Hematopoietic multipotent progenitor cell treated with erythropoietin and hydrocortisone succinate and interleukin-3 and kit ligand, for 15 days (in vitro differentiated cells): ENCODE results near the gene CRKL.
"Not testable (repeated sequence)": the region's sequence is repeated elsewhere in the genome, so short reads cannot be mapped to it uniquely, and the experiment has no call there.

Experiments used
- DNase-seq: peaks from one replicate; pipeline ENCODE4 v3.0.0-alpha.2; 2015; ENCODE audit warnings: low spot score

CRKL gene

GRCh38 chr22:20901093-20902033 is 15.8 kb upstream of the CRKL start:
- not testable (repeated sequence) for DNase-seq

- DNase-seq = no peak
These were observed 14.1 kb upstream of the CRKL start for GRCh38 chr22:20903093-20903492.

GRCh38 chr22:20904008-20904979 is 12.9 kb upstream of the CRKL start:
- DNase-seq = no peak

DNA sequence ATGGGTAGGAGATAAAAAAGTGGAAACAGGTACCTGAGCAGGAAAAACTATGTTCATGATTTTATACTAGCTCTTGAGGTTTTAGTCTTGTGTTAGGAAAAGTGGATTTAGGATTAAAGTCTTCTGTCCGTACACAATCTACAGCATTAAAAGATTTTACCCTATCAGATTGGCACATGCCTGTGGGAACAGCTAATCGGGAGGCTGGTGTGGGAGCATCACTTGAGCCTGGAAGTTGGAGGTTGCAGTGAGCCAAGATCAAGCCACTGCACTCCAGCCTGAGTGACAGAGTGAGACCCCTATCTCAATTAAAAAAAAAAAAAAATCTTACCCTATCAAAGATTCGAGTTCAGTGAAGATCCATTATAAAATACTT is 12.2 kb upstream of the CRKL start:
- no peak for DNase-seq

DNA sequence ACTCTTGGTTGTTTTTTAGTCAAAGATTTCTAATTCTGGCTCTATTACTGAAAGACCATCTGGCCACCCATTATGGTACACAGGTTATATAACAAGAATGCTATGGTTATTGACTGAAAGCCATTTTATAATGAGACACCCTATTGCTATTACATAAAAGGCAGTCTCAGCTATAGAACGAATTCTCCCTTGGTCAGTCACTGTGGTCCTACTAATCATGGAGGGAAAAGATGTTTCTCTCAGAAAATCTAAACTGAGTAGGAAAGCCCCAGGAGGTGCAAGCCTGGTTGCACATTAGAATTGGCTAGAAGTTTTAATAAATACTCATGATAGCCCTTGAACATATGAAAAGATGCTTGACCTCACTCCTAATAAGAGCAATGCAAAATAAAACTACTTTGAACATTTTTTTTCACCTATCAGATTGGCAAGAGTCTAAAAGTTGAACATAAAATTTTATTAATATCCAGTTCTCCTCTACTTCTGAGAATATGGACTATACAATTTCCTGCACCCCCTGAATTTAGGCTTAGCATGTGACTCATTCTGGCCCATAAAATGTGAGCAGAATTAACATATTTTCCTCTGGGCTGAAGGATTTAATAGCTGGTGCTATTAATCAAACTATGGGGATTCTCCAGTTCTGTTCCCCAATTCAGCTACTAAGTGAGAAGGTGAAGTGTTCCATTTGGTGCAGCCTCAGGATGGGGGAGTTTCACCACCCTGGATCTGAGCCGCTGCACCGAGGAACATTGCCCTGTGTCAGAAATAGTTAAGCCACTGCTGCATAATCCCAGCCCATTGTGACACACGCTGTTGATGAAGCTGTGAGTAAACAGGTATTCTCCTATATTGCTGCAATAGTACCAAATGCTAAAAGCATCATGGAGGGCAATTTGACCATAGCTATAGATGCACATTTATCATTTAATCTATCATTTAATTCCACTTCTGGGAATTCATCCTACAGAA is 11.5 kb upstream of the CRKL start:
- DNase-seq = no peak

DNA sequence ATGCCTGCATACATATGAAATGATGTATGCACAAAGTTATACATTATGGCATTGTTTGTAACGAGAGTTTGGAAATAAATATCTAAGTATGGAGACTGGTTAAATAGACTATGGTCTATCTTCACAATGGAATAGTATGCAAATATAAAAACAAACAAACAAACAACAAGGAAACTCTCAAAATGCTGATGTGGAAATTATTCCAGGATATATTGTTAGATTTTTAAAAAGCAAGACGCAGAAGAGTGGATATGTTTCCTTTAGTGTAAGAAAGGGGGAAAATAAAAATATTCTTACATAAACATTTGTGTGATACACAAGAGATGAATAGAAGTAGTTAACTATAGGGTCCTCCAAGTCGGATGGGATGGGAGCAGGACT is 10.8 kb upstream of the CRKL start:
- DNase-seq = no peak

DNA sequence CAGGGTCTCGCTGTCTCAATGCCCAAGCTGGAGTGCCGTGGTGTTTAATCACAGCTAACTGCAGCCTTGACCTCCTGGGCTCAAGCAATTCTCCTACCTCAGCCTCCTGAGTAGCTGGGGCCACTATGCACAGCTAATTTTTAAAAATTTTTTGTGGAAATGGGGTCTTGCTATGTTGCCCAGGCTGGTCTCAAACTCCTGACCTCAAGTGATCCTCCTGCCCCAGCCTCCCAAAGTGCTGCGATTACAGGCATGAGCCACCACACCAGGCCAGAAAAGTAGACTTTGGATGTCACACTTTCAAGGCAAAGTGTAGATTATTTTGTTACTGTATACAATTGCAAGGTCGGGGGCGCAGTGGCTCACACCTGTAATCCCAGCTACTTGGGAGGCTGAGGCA is 8.5 kb upstream of the CRKL start:
- not testable (repeated sequence) for DNase-seq

DNA sequence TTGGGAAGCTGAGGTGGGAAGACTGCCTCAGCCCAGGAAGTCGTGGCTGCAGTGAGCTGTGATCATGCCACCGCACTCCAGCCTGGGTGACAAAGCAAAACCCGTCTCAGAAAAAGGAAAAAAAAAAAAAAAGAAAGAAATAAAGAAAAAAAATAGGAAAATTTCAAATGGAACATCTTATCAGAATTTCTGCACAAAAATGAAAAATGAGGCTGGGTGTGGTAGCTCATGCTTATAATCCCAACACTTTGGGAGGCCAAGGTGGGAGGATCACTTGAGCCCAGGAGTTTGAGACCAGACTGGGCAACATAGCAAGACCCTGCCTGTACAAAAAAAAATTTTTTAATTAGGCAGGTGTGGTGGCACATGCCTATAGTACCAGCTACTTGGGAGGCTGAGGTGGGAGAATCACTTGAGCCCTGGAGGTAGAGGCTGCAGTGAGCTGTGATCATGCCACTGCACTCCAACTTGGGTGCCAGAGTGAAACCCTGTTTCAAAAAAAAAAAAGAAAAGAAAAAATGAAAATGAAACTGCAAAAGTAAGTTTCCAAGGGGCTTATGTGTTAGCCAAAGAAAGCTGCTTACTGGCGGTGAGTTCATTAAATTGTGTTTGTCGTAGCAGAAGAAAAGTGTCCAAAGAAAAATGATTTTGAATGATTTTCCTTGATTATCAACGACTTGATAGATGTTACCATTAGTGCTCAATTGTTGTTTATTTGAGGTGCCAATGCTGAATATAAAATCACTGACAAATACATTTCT is 7.5 kb upstream of the CRKL start:
- DNase-seq = no peak

- no peak for DNase-seq
These were observed 4.7 kb upstream of the CRKL start for GRCh38 chr22:20912494-20912893.

- no peak for DNase-seq
These were observed 1.5 kb downstream of the CRKL start for GRCh38 chr22:20918663-20919218.

DNA sequence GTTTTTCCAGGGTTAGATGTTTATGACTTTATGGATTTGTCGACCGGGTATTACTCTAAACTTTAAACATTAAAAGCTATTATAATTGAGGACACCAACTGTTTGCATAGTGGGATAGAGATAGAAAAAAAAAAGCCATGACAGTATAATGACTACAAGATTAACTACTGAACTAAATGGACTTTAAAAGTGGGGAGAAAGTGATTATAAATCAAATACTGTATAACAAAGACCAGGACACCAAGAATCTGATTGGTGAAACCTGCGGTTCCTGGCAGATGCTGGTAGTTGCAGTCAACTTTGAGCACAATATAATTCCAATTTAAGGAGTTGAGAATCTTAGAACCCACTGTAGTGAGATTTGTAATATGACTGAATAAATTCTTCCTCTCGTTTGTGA is 2.5 kb downstream of the CRKL start:
- no peak for DNase-seq

GRCh38 chr22:20920881-20921203 is 3.6 kb downstream of the CRKL start:
- no peak for DNase-seq

DNA sequence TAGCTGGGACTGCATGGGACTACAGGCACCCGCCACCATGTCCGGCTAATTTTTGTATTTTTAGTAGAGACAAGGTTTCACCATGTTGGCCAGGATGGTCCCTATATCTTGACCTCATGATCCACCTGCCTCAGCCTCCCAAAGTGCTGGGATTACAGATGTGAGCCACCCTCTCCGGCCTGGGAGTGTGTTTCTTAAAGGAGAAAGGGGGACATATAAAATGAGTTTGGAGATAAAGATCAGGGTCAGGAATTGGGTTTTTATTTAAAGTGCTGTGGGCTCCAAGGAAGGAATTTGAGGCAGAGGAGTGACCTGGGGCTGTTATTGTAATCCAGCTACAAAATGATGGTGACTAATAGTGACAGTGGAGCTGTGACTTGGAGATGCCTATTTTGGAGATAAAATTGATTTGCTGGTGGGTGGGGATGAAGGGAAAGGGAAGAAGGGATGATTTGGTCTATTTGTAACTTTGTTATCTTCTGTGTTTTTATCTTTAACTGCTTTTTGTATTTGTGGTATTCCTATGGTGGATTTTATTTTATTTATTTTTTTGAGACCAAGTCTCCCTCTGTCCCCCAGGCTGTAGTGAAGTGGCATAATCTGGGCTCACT is 5.0 kb downstream of the CRKL start:
- no peak for DNase-seq

DNA sequence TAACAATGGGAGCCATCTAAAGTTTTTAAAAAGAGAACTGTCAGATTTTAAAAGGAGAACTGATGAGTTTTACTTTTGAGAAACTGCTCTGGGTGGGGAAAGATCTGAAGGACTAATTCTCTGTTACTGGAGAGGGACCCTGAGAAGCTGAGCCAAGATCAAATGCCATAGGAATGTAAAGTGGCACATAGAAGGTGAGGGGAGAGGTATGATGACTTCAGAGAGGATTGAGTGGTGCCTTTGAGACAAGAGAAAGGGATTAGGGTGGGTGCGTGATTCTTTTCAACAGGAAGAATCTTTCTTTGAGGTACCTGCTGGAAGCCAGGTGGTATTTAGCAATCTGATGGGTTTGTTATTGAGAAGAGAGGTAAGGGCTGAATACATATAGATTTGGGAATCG is 9.0 kb downstream of the CRKL start:
- DNase-seq = no peak

DNA sequence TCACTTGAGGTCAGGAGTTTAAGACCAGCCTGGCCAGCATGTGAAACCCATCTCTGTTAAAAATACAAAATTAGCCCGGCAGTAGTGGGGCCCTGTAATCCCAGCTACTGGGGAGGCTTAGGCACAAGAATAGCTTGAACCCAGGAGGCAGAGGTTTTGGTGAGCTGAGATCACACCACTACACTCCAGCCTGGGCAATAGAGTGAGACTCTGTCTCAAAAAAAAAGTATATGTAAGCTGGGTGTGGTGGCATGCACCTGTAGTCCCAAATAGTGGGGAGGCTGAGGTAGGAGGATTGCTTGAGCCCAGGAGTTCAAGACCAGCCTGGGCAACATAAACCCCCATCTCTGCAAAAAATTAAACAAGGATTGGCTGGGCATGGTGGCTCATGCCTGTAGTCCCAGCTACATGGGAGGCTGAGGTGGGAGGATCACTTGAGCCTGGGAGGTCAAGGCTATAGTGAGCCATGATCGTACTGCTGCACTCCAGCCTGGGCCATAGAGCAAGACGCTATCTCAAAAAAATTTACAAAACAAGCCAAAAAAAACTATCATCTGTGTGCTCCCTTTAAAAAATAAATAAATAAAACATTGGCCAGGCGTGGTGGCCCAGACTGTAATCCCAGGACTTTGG is 10.8 kb downstream of the CRKL start:
- no peak for DNase-seq

DNA sequence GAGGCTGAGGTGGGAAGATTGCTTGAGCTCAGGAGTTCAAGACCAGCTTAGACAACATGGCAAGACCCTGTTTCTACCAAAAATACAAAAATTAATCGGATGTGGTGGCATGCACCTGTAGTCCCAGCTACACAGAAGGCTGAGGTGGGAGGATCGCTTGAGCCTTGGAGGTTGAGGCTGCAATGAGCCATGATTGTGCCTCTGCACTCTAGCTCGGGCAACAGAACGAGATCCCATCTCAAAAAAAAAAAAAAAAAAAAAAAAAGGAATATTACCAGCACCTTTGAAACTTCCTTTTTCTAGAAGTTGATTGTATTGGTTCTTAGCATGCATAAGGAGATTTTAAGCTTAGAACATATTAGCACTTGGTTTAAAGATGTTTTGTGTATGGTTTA is 11.4 kb downstream of the CRKL start:
- DNase-seq = no peak

DNA sequence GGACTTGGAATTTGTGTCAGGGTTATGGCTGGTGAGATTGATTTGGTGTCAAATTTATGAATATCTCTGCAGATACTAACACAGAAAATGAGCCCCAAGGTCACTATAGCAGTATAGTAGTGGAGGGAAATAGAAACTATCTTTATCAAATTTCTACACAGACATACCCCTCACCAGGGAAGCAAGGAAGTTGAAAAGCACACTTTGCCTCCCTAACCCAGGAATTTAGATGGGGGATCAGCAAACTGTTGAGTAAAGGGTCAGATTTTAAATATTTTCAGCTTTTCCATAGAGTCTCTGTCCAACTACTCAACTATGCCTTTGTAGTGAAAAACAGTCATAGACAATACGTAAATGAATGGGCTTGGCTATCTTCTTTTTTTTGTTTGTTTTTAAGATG is 12.8 kb downstream of the CRKL start:
- DNase-seq = no peak

GRCh38 chr22:20930435-20930834 is 13.2 kb downstream of the CRKL start:
- DNase-seq = not testable (repeated sequence)

DNA sequence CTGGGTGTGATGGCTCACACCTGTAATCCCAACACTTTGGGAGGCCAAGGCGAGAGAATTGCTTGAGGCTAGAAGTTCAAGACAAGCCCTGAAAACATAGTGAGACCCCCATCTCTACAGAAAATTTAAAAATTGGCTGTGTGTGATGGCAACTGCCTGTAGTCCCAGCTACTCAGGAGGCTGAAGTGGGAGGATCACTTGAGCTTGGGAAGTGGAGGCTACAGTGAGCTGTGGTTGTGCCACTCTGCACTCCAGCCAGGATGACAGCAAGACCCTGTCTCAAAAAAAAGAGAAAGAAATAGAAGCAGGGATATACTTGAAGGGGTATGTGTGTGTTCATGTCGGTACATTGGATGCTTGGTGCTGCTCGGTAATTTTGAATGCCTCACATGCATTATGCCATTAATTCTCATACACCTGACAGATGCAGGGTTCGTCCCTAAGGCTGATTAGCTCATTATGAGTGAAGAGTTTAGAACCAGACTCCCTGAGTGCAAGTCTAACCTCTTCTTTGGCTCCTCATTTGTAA is 14.0 kb downstream of the CRKL start:
- no peak for DNase-seq

DNA sequence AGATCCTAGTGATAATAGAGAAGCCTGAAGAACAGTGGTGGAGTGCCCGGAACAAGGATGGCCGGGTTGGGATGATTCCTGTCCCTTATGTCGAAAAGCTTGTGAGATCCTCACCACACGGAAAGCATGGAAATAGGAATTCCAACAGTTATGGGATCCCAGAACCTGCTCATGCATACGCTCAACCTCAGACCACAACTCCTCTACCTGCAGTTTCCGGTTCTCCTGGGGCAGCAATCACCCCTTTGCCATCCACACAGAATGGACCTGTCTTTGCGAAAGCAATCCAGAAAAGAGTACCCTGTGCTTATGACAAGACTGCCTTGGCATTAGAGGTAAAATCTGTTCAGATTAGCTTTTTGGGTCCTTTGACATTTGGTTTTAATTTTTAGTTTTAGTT is 16.7 kb downstream of the CRKL start:
- DNase-seq = no peak
